AG04449 (cell line): ENCODE data around the gene RNF145.

Experiments used
- CTCF ChIA-PET: fragments of 350-600 bp; formaldehyde crosslinking; extraction: SDS; loops from one replicate; lab custom pipeline; 2021; ENCODE audit warnings: antibody characterized with exemption; lab: Yijun Ruan, JAX
- POLR2A ChIA-PET: fragments of 400-600, 350-600 bp; formaldehyde crosslinking; extraction: SDS; loops from one replicate; lab custom pipeline; 2020; ENCODE audit warnings: antibody characterized with exemption, inconsistent platforms; lab: Yijun Ruan, JAX
- DNase-seq: peaks from one replicate; pipeline ENCODE4 v3.0.0-alpha.2; 2010; ENCODE audit warnings: low read depth, low spot score
- H3K4me3 ChIP-seq: 2 replicates; pipeline ENCODE4 v1.5.1; 2011; ENCODE audit warnings: low read depth, mild to moderate bottlenecking, control low read depth, low read length
- CTCF ChIP-seq: IDR thresholded peaks from one replicate; pipeline ENCODE4 v1.5.1; 2011; ENCODE audit warnings: mild to moderate bottlenecking, moderate library complexity, low read length, control low read depth, inconsistent platforms; ENCODE audit not compliant: insufficient read depth; ENCODE audit errors: missing control alignments

RNF145 gene

GRCh38 chr5:159184236-159184635 is 25.1 kb downstream of the RNF145 start:
- H3K4me3 ChIP-seq: no peak overlapping the region
- DNase-seq: no peak
- TF ChIP-seq CTCF: no peak
- ChIA-PET CTCF (interaction anchor here (1.2 kb wide), 1 partner anchor 28 kb away, joined by 3 read pairs; no protein-coding TSS in a partner anchor), POLR2A (interaction anchor here (1.2 to 1.6 kb wide), 2 partner anchors 23 to 28 kb away, joined by 3 to 8 read pairs; no protein-coding TSS in a partner anchor)

GRCh38 chr5:159183247-159183646 is 26.1 kb downstream of the RNF145 start:
- ChIA-PET POLR2A (no interaction called here), CTCF (no interaction called here)
- no peak for DNase-seq
- no peak for TF ChIP-seq CTCF
- no peak overlapping the region for H3K4me3 ChIP-seq

GRCh38 chr5:159182691-159183090 is 26.7 kb downstream of the RNF145 start:
- H3K4me3 ChIP-seq: no peak overlapping the region
- DNase-seq: no peak
- CTCF ChIA-PET: interaction anchor here (1.1 kb wide), 1 partner anchor 135 kb away, joined by 3 read pairs; no protein-coding TSS in a partner anchor
- no peak for TF ChIP-seq CTCF
- POLR2A ChIA-PET: no interaction called here

- H3K4me3 ChIP-seq: no peak overlapping the region
- ChIA-PET POLR2A (no interaction called here), CTCF (interaction anchor here (1.1 to 1.4 kb wide), 3 partner anchors 17 to 136 kb away, joined by 3 to 9 read pairs (median 4); no protein-coding TSS in a partner anchor)
- TF ChIP-seq CTCF: no peak
- DNase-seq: no peak
Observed at GRCh38 chr5:159181651-159182050, 27.7 kb downstream of the RNF145 start.

GRCh38 chr5:159181152-159181551 is 28.2 kb downstream of the RNF145 start:
- DNase-seq: no peak
- TF ChIP-seq CTCF: no peak
- no peak overlapping the region for H3K4me3 ChIP-seq
- ChIA-PET CTCF (interaction anchor here (1.1 to 1.4 kb wide), 2 partner anchors 17 to 24 kb away, joined by 4 to 9 read pairs; no protein-coding TSS in a partner anchor), POLR2A (no interaction called here)

GRCh38 chr5:159179529-159180305 is 29.6 kb downstream of the RNF145 start:
- TF ChIP-seq CTCF: no peak
- no peak overlapping the region for H3K4me3 ChIP-seq
- no peak for DNase-seq
- ChIA-PET POLR2A (interaction anchor here (1.0 kb wide), 1 partner anchor 35 kb away, joined by 3 read pairs; no protein-coding TSS in a partner anchor), CTCF (interaction anchor here (0.7 kb wide), 1 partner anchor 23 kb away, joined by 3 read pairs; no protein-coding TSS in a partner anchor)
